ENCODE measurements around the gene ZBTB7A. TPM values are rescaled to one million over a fixed set of nuclear protein-coding genes. Genes with fewer than 3 reads are reported as not detected.

ZBTB7A gene
- total RNA-seq, 1 experiment from 2014 or later: 27.9 TPM

GRCh38 chr19:4054441-4055208 is 12.1 kb downstream of the ZBTB7A start:
- CTCF ChIA-PET: interaction anchor here (0.6 to 1.7 kb wide), 2 partner anchors 86 to 174 kb away, joined by 4 to 5 read pairs; partner anchors contain the start of gene ATCAY
- H3K4me1 Mint-ChIP-seq: peaks cover 6% of the 10 kb centered on the region; the same call in 1 of the 2 replicates
- H3K36me3 Mint-ChIP-seq: peaks cover 35% of the 10 kb centered on the region
- no peak for DNase-seq (ENCODE audit: low spot score)
- no peak overlapping the region for H3K27ac Mint-ChIP-seq
- no peak overlapping the region for H3K4me3 Mint-ChIP-seq
- no peak for ATAC-seq
- no peak for TF ChIP-seq KAT7 (CRISPR knock-in tag; IDR thresholded peaks at IDR 0.05; ENCODE audit: borderline replicate concordance)
- TF ChIP-seq ZNF281 (CRISPR knock-in tag; IDR thresholded peaks at IDR 0.05): no peak
- TF ChIP-seq ETV6 (CRISPR knock-in tag; IDR thresholded peaks at IDR 0.05): no peak
- no peak for TF ChIP-seq HMGA2 (CRISPR knock-in tag; IDR thresholded peaks at IDR 0.05)
- TF ChIP-seq GTF2I (CRISPR knock-in tag; conservative IDR thresholded peaks at IDR 0.05): no peak
- no peak for TF ChIP-seq SMAD4 (CRISPR knock-in tag; IDR thresholded peaks at IDR 0.05)
- TF ChIP-seq ZNF416 (CRISPR knock-in tag; IDR thresholded peaks at IDR 0.05): no peak
- TF ChIP-seq MXD4 (CRISPR knock-in tag; IDR thresholded peaks at IDR 0.05; ENCODE audit: borderline replicate concordance): no peak
- TF ChIP-seq PRDM15 (CRISPR knock-in tag; IDR thresholded peaks at IDR 0.05): no peak
- no peak for TF ChIP-seq FOXP4 (CRISPR knock-in tag; IDR thresholded peaks at IDR 0.05)
- TF ChIP-seq CBFB (CRISPR knock-in tag; IDR thresholded peaks at IDR 0.05; ENCODE audit: low read depth): no peak
- no peak for TF ChIP-seq ZNF219 (CRISPR knock-in tag; IDR thresholded peaks at IDR 0.05; ENCODE audit: borderline replicate concordance)
- POLR2A ChIA-PET: no interaction called here
- no peaks in the 10 kb centered on the region for H3K9me3 Mint-ChIP-seq
- no peaks in the 10 kb centered on the region for H3K27me3 Mint-ChIP-seq (ENCODE audit: low read depth)

- Mint-ChIP-seq H3K36me3 (peaks cover 36% of the 10 kb centered on the region), H3K27ac (peak overlapping the region; percentile 34), H3K4me3 (no peak overlapping the region), H3K9me3 (no peaks in the 10 kb centered on the region), H3K27me3 (ENCODE audit: low read depth) (no peaks in the 10 kb centered on the region), H3K4me1 (peaks cover 6% of the 10 kb centered on the region; the same call in 1 of the 2 replicates)
- TF ChIP-seq KAT7 (CRISPR knock-in tag; IDR thresholded peaks at IDR 0.05; ENCODE audit: borderline replicate concordance) (no peak), FOXP1 (CRISPR knock-in tag; IDR thresholded peaks at IDR 0.05; ENCODE audit: borderline replicate concordance) (0 out of 2 replicates have a peak, but pooled peaks have one; percentile 40), FOXK1 (CRISPR knock-in tag; IDR thresholded peaks at IDR 0.05) (0 out of 2 replicates have a peak, but pooled peaks have one; percentile 37), ATF3 (CRISPR knock-in tag; conservative IDR thresholded peaks at IDR 0.05) (0 out of 2 replicates have a peak, but pooled peaks have one; percentile 49), IRF1 (CRISPR knock-in tag; IDR thresholded peaks at IDR 0.05) (no peak)
- no peak for DNase-seq (ENCODE audit: low spot score)
- ATAC-seq: no peak
- POLR2A ChIA-PET: no interaction called here
- CTCF ChIA-PET: no interaction called here
These were observed 13.0 kb downstream of the ZBTB7A start for GRCh38 chr19:4053423-4054324.
